Endothelial cell of umbilical vein (primary cell): ENCODE measurements around the gene RPAP3.

Experiments
- EZH2 ChIP-seq: IDR thresholded peaks from 2 replicates; pipeline ENCODE4 v1.6.1; 2012; ENCODE audit warnings: borderline replicate concordance, low read depth, mild to moderate bottlenecking, moderate library complexity, low read length, inconsistent platforms; ENCODE audit not compliant: severe bottlenecking
- FOS ChIP-seq: IDR thresholded peaks from 2 replicates; pipeline ENCODE4 v1.6.1; 2011; ENCODE audit warnings: mild to moderate bottlenecking, low read length, moderate library complexity, borderline replicate concordance; ENCODE audit not compliant: insufficient read depth
- MYC ChIP-seq: IDR thresholded peaks from one replicate; pipeline ENCODE4 v1.6.1; 2011; ENCODE audit warnings: mild to moderate bottlenecking, low read depth, low read length
- POLR2A ChIP-seq: IDR thresholded peaks from 2 replicates; pipeline ENCODE4 v1.6.1; 2012; ENCODE audit warnings: low read depth, mild to moderate bottlenecking, control low read depth, low read length
- POLR2AphosphoS5 ChIP-seq: IDR thresholded peaks from 2 replicates; pipeline ENCODE4 v1.6.1; 2012; ENCODE audit warnings: low read depth, mild to moderate bottlenecking, control low read depth, low read length, moderate library complexity; ENCODE audit not compliant: insufficient read depth
- TF ChIP-seq, protein P1 (sequence below), 2 donors: IDR thresholded peaks; 1 replicate in 1 of 2; 2 replicates in 1 of 2; pipeline ENCODE4 v1.5.1; 2011; ENCODE audit warnings: low read length in 2 of 2, mild to moderate bottlenecking in 2 of 2, moderate library complexity in 2 of 2, control low read depth in 1 of 2, inconsistent platforms in 1 of 2, low read depth in 1 of 2; ENCODE audit not compliant: insufficient read depth in 1 of 2; ENCODE audit errors: extremely low read depth in 1 of 2
- TF ChIP-seq, protein P2 (sequence below): IDR thresholded peaks from 2 replicates; pipeline ENCODE4 v1.6.1; 2011; ENCODE audit not compliant: insufficient read depth, insufficient read length

DNA sequence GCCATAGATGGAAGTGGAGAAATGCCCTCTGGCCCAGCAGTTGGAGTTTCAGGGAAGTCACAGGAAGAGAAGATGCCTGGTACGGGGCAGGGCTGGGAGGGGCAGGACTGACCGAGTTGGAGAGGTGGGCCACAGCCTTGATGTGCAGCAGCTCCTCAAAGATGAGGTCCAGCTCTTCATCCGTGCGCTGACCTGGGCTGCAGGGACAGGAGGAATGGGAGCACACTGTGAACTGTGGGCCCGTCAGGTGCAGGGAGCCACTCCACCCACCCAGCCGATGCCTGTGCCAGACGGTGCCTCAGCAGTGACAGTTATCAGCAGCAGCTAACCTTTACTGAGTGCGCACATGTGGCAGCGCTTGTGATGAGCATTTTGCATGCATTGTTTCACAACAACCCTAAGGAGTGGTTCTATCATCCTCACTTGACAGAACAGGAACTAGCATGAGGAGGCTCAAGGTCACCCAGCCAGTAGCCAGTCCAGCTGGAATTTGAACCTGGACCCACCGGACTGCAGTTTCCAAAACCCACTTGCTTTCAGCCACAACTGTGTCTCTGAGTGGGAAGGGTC, 44.5 kb upstream of the RPAP3 start:
- TF ChIP-seq, protein P1, sequence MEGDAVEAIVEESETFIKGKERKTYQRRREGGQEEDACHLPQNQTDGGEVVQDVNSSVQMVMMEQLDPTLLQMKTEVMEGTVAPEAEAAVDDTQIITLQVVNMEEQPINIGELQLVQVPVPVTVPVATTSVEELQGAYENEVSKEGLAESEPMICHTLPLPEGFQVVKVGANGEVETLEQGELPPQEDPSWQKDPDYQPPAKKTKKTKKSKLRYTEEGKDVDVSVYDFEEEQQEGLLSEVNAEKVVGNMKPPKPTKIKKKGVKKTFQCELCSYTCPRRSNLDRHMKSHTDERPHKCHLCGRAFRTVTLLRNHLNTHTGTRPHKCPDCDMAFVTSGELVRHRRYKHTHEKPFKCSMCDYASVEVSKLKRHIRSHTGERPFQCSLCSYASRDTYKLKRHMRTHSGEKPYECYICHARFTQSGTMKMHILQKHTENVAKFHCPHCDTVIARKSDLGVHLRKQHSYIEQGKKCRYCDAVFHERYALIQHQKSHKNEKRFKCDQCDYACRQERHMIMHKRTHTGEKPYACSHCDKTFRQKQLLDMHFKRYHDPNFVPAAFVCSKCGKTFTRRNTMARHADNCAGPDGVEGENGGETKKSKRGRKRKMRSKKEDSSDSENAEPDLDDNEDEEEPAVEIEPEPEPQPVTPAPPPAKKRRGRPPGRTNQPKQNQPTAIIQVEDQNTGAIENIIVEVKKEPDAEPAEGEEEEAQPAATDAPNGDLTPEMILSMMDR (IDR thresholded peaks at IDR 0.05; ENCODE audit: extremely low read depth in 1 of 2, insufficient read depth in 1 of 2, low read depth in 1 of 2, low read length in 2 of 2), result no peak
- TF ChIP-seq EZH2 (no peak), POLR2AphosphoS5 (no peak), POLR2A (no peak), FOS (no peak), MYC (no peak)
- TF ChIP-seq, protein P2, sequence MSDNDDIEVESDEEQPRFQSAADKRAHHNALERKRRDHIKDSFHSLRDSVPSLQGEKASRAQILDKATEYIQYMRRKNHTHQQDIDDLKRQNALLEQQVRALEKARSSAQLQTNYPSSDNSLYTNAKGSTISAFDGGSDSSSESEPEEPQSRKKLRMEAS, result no peak
